HepG2 (cell line): ENCODE data around the gene ZBTB8B. TPM values are rescaled to one million over a fixed set of nuclear protein-coding genes. Genes with fewer than 3 reads are reported as not detected.
A peak's percentile ranks its signal among the peaks of the same experiment; 100 is the strongest.

Source experiments
- ARHGAP35 ChIP-seq: sonication (generic); formaldehyde crosslinking; IDR thresholded peaks from 2 replicates; pipeline ENCODE4 v1.9.0; 2022; ENCODE audit warnings: mild to moderate bottlenecking, inconsistent platforms, moderate library complexity, missing genetic modification reagents, borderline replicate concordance
- ARID2 ChIP-seq: sonication (generic); formaldehyde crosslinking; IDR thresholded peaks from 2 replicates; pipeline ENCODE4 v1.8.1; 2022; ENCODE audit warnings: mild to moderate bottlenecking, missing genetic modification reagents, borderline replicate concordance
- ARNT ChIP-seq: fragments of 450-650 bp; IDR thresholded peaks from 2 replicates; pipeline ENCODE4 v1.6.1; 2017
- ATM ChIP-seq: fragments of 450-650 bp; IDR thresholded peaks from 2 replicates; pipeline ENCODE4 v1.7.1; 2017; ENCODE audit warnings: mild to moderate bottlenecking, borderline replicate concordance
- CENPT ChIP-seq: sonication (generic); formaldehyde crosslinking; IDR thresholded peaks from 2 replicates; pipeline ENCODE4 v1.8.0; 2022; ENCODE audit warnings: low read depth, mild to moderate bottlenecking, moderate library complexity, missing genetic modification reagents
- FOXC1 ChIP-seq: sonication (generic); formaldehyde crosslinking; IDR thresholded peaks from 2 replicates; pipeline ENCODE4 v1.8.0; 2022; ENCODE audit warnings: mild to moderate bottlenecking, missing genetic modification reagents, borderline replicate concordance
- JUN ChIP-seq: sonication (generic); formaldehyde crosslinking; IDR thresholded peaks from 2 replicates; pipeline ENCODE4 v1.4.0; 2020; ENCODE audit warnings: mild to moderate bottlenecking, missing genetic modification reagents
- LCORL ChIP-seq, 2 experiments: fragments of 450-650 bp in 1 of 2; sonication (generic) in 1 of 2; formaldehyde crosslinking in 1 of 2; IDR thresholded peaks; 2 replicates each; pipeline versions ENCODE4 v1.5.0 to v1.6.1; 2017 to 2020; ENCODE audit warnings: antibody characterized with exemption in 1 of 2, missing genetic modification reagents in 1 of 2
- MBNL3 ChIP-seq: fragments of 250-450 bp; sonication (Bioruptor Pico); conservative IDR thresholded peaks from 2 replicates; pipeline ENCODE4 v1.8.0; 2022; ENCODE audit warnings: mild to moderate bottlenecking, inconsistent platforms
- NCOR1 ChIP-seq: fragments of 200-600 bp; sonication (generic); IDR thresholded peaks from 2 replicates; pipeline ENCODE4 v1.7.0; 2017; ENCODE audit warnings: antibody characterized with exemption, low read length, borderline replicate concordance
- PATZ1 ChIP-seq: sonication (generic); formaldehyde crosslinking; IDR thresholded peaks from 2 replicates; pipeline ENCODE4 v1.4.0; 2020; ENCODE audit warnings: missing genetic modification reagents
- RAD51 ChIP-seq: fragments of 450-650 bp; IDR thresholded peaks from 2 replicates; pipeline ENCODE4 v1.6.1; 2016; ENCODE audit warnings: borderline replicate concordance
- ZNF232 ChIP-seq: sonication (generic); formaldehyde crosslinking; IDR thresholded peaks from 2 replicates; pipeline ENCODE4 v1.4.0; 2020; ENCODE audit warnings: missing genetic modification reagents, borderline replicate concordance
- ZNF251 ChIP-seq: sonication (generic); formaldehyde crosslinking; IDR thresholded peaks from 2 replicates; pipeline ENCODE4 v1.9.0; 2021; ENCODE audit warnings: mild to moderate bottlenecking, missing genetic modification reagents
- ZNF367 ChIP-seq: sonication (generic); formaldehyde crosslinking; IDR thresholded peaks from 2 replicates; pipeline ENCODE4 v1.4.0; 2020; ENCODE audit warnings: missing genetic modification reagents, borderline replicate concordance
- ZNF431 ChIP-seq: sonication (generic); formaldehyde crosslinking; IDR thresholded peaks from 2 replicates; pipeline ENCODE4 v1.9.0; 2022; ENCODE audit warnings: missing genetic modification reagents, low read depth, mild to moderate bottlenecking, borderline replicate concordance
- ZNF672 ChIP-seq: sonication (generic); formaldehyde crosslinking; IDR thresholded peaks from 2 replicates; pipeline ENCODE4 v1.8.1; 2022; ENCODE audit warnings: missing genetic modification reagents
- ZNF678 ChIP-seq: sonication (generic); formaldehyde crosslinking; IDR thresholded peaks from 2 replicates; pipeline ENCODE4 v1.4.0; 2020; ENCODE audit warnings: mild to moderate bottlenecking, missing genetic modification reagents
- ZNF724P ChIP-seq: sonication (generic); formaldehyde crosslinking; IDR thresholded peaks from 2 replicates; pipeline ENCODE4 v1.8.0; 2022; ENCODE audit warnings: missing genetic modification reagents, borderline replicate concordance
- ZNF761 ChIP-seq: sonication (generic); formaldehyde crosslinking; conservative IDR thresholded peaks from 2 replicates; pipeline ENCODE4 v1.4.0; 2020; ENCODE audit warnings: mild to moderate bottlenecking, missing genetic modification reagents
- polyA plus RNA-seq, 8 experiments: library from polyadenylated mRNA; depleted of rRNA in 3 of 8; stranded (reverse) in 7 of 8; unstranded in 1 of 8; fragments of >200 nt; fragmentation: Illumina TruSeq in 4 of 8; extraction: Trizol in 4 of 8; gene quantifications; 2 replicates each; pipeline versions ENCODE4 v1.2.1 to v1.2.3, GENCODE V29; 2011 to 2016; ENCODE audit warnings: low read depth in 4 of 8, missing spikeins in 1 of 8, mixed read lengths in 1 of 8; ENCODE audit not compliant: insufficient read depth in 1 of 8
- total RNA-seq, 5 experiments: library from RNA; depleted of rRNA; stranded (reverse); fragments of >200 nt; fragmentation: Illumina TruSeq; extraction: Trizol; gene quantifications; 2 replicates each; pipeline ENCODE4 v1.2.3, GENCODE V29; 2016; ENCODE audit warnings: low read depth in 1 of 5
- TF ChIP-seq, protein P1 (sequence below): sonication (generic); formaldehyde crosslinking; IDR thresholded peaks from 2 replicates; pipeline ENCODE4 v1.5.1; 2020; ENCODE audit warnings: mild to moderate bottlenecking, missing genetic modification reagents
- TF ChIP-seq, protein P2 (sequence below): sonication (generic); formaldehyde crosslinking; IDR thresholded peaks from 2 replicates; pipeline ENCODE4 v1.5.0; 2020; ENCODE audit warnings: missing genetic modification reagents
- TF ChIP-seq, protein P3 (sequence below): sonication (generic); formaldehyde crosslinking; IDR thresholded peaks from 2 replicates; pipeline ENCODE4 v1.4.0; 2020; ENCODE audit warnings: mild to moderate bottlenecking, missing genetic modification reagents, borderline replicate concordance

ZBTB8B gene
- total and polyA plus RNA-seq, 2 of the 13 experiments (the other 11 are each of a cell fraction or from before 2014, with no cell fraction given), result under 0.01 to 0.02 TPM

GRCh38 chr1:32471695-32472362 lies 7.0 kb downstream of the ZBTB8B start (continued):
- TF ChIP-seq, protein P1, sequence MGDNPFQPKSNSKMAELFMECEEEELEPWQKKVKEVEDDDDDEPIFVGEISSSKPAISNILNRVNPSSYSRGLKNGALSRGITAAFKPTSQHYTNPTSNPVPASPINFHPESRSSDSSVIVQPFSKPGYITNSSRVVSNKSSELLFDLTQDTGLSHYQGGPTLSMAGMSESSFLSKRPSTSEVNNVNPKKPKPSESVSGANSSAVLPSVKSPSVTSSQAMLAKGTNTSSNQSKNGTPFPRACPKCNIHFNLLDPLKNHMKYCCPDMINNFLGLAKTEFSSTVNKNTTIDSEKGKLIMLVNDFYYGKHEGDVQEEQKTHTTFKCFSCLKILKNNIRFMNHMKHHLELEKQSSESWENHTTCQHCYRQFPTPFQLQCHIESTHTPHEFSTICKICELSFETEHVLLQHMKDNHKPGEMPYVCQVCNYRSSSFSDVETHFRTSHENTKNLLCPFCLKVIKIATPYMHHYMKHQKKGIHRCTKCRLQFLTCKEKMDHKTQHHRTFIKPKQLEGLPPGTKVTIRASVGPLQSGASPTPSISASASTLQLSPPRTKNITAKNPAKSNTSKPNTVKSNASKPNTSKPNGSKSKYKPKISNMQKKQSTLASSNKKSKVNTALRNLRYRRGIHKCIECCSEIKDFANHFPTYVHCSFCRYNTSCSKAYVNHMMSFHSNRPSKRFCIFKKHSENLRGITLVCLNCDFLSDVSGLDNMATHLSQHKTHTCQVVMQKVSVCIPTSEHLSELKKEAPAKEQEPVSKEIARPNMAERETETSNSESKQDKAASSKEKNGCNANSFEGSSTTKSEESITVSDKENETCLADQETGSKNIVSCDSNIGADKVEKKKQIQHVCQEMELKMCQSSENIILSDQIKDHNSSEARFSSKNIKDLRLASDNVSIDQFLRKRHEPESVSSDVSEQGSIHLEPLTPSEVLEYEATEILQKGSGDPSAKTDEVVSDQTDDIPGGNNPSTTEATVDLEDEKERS, result no peak
- TF ChIP-seq ZNF724P (no peak), ZNF761 (CRISPR knock-in tag) (no peak), NCOR1 (no peak), CENPT (CRISPR knock-in tag) (no peak), ZNF678 (no peak), ARNT (0 out of 2 replicates have a peak, but pooled peaks have one; percentile 15), ZNF251 (CRISPR knock-in tag) (no peak), ZNF431 (CRISPR knock-in tag) (no peak), RAD51 (0 out of 2 replicates have a peak, but pooled peaks have one; percentile 9), ATM (peak; percentile 33; the same call in 1 of the 2 replicates), FOXC1 (no peak), ARID2 (no peak), ARHGAP35 (no peak), LCORL (IDR thresholded peaks at IDR 0.05) (peak; percentile 12; the same call in 1 of the 2 replicates), LCORL (CRISPR knock-in tag; IDR thresholded peaks at IDR 0.05) (no peak), ZNF672 (no peak), MBNL3 (no peak), ZNF232 (no peak), ZNF367 (CRISPR knock-in tag) (no peak), PATZ1 (CRISPR knock-in tag) (no peak), JUN (CRISPR knock-in tag) (no peak)
- TF ChIP-seq, protein P2, sequence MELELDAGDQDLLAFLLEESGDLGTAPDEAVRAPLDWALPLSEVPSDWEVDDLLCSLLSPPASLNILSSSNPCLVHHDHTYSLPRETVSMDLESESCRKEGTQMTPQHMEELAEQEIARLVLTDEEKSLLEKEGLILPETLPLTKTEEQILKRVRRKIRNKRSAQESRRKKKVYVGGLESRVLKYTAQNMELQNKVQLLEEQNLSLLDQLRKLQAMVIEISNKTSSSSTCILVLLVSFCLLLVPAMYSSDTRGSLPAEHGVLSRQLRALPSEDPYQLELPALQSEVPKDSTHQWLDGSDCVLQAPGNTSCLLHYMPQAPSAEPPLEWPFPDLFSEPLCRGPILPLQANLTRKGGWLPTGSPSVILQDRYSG (CRISPR knock-in tag), result no peak
- TF ChIP-seq, protein P3, sequence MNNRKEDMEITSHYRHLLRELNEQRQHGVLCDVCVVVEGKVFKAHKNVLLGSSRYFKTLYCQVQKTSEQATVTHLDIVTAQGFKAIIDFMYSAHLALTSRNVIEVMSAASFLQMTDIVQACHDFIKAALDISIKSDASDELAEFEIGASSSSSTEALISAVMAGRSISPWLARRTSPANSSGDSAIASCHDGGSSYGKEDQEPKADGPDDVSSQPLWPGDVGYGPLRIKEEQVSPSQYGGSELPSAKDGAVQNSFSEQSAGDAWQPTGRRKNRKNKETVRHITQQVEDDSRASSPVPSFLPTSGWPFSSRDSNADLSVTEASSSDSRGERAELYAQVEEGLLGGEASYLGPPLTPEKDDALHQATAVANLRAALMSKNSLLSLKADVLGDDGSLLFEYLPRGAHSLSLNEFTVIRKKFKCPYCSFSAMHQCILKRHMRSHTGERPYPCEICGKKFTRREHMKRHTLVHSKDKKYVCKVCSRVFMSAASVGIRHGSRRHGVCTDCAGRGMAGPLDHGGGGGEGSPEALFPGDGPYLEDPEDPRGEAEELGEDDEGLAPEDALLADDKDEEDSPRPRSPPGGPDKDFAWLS (CRISPR knock-in tag), result no peak
